HEK293T (cell line): Measurements from ENCODE around the gene CYYR1.

Experiments
- FOXK2 ChIP-seq: fragments of 450-650 bp; IDR thresholded peaks from 2 replicates; pipeline ENCODE4 v1.6.1; 2016; ENCODE audit warnings: mild to moderate bottlenecking
- HDGF ChIP-seq: fragments of 450-650 bp; IDR thresholded peaks from 2 replicates; pipeline ENCODE4 v1.6.1; 2017; ENCODE audit warnings: antibody characterized with exemption, borderline replicate concordance
- SUZ12 ChIP-seq: fragments of 450-650 bp; IDR thresholded peaks from 2 replicates; pipeline ENCODE4 v1.6.1; 2016; ENCODE audit warnings: mild to moderate bottlenecking

DNA sequence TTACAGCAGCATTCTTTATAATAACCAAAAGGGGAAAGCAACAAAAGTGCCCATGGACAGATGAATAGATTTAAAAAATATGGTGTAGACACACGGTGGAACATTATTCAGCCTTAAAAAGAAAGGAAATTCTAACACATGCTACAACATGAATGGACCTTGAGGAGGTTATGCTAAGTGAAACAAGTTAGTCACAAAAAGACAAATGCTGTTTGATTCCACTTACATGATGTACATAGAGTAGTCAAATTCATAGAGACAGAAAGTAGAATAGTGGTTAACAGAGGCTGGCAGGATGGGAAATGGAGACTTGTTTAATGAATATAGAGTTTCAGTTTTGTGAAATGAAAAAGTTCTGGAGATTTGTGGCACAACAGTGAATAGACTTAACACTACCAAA lies 151.4 kb downstream of the CYYR1 start:
- no peak for TF ChIP-seq FOXK2
- TF ChIP-seq HDGF = no peak
- TF ChIP-seq SUZ12 = no peak
